Measurements from ENCODE around the gene RETSAT.
"Not testable (repeated sequence)": the region's sequence is repeated elsewhere in the genome, so short reads cannot be mapped to it uniquely, and the experiment has no call there.

Gene RETSAT

DNA sequence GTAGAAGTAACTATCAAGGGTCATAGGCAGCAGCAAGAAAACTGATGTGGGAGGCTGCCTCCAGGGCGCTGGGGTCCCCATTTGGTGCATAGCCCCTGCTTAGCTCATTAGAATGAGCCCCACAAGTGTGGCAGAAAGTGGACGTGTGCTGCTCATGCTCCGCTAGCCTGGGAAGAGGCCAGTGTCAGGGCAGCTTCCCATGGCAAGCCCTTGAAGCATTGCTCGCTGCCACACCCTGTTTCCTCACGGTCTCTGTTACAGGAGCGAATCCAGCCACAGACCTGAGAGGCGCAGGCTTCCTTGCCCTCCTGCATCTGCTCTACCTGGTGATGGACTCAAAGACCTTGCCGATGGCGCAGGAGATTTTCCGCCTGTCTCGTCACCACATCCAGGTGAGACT, 22.8 kb upstream of the RETSAT start:
- Histone ChIP-seq H3K4me3 (ENCODE audit: low read depth in 1 of 2, low read length in 2 of 2) (no peak overlapping the region), H3K4me1 (ENCODE audit: control insufficient read depth in 1 of 2, insufficient read depth in 2 of 2, low read length in 2 of 2) (no peaks in the 10 kb centered on the region), H3K9me3 (ENCODE audit: control insufficient read depth in 1 of 2, low read length in 2 of 2) (no peaks in the 10 kb centered on the region), H3K36me3 (ENCODE audit: control insufficient read depth in 1 of 2, insufficient read depth in 2 of 2, low read length in 2 of 2) (peaks cover 0 to 36% of the 10 kb centered on the region in 2 donors), H3K27me3 (ENCODE audit: low read depth, low read length) (no peaks in the 10 kb centered on the region), H3K27ac (ENCODE audit: low read length) (no peak overlapping the region)

DNA sequence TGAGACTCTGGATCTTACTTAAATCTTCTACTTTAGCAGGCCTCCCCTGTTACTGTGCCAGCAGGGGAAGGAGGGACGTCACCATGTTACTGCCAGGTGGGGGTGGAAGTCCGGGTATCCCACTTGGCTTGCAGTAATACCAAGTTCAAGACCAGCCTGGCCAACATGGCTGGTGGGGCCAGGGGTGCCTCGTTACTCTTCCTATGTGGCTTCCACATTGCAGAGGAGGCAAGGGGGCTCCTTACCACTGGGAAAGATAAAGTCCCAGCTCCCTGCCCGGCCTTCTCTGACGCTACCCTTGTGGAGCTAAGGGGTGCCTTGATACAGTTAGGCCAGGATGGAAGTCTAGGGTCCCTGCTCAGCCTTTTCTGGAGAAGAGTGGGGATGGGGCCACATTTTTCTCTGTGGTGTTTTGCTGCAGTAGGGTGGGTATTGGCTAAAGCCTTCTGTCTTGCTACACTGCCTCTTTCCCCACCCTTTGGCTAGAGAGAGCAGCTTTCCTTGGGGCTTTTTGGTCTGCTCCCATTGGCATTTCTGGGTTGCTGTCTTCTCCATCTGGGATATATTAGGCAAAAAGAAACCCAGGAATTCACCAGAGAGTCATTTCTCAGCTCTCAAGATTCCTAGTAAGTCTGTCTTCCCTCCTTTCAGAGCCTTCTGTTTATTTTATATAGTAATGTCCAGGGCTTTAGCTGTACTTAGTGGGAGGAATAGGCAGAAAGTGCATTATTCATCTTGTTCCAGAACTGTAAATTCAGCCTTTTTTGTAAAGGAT, 22.1 kb upstream of the RETSAT start:
- Histone ChIP-seq H3K9me3 (ENCODE audit: control insufficient read depth in 1 of 2, low read length in 2 of 2) (no peaks in the 10 kb centered on the region), H3K4me3 (ENCODE audit: low read depth in 1 of 2, low read length in 2 of 2) (no peak overlapping the region), H3K27ac (ENCODE audit: low read length) (no peak overlapping the region), H3K4me1 (ENCODE audit: control insufficient read depth in 1 of 2, insufficient read depth in 2 of 2, low read length in 2 of 2) (no peaks in the 10 kb centered on the region), H3K36me3 (ENCODE audit: control insufficient read depth in 1 of 2, insufficient read depth in 2 of 2, low read length in 2 of 2) (peaks cover 0 to 38% of the 10 kb centered on the region in 2 donors), H3K27me3 (ENCODE audit: low read depth, low read length) (no peaks in the 10 kb centered on the region)

DNA sequence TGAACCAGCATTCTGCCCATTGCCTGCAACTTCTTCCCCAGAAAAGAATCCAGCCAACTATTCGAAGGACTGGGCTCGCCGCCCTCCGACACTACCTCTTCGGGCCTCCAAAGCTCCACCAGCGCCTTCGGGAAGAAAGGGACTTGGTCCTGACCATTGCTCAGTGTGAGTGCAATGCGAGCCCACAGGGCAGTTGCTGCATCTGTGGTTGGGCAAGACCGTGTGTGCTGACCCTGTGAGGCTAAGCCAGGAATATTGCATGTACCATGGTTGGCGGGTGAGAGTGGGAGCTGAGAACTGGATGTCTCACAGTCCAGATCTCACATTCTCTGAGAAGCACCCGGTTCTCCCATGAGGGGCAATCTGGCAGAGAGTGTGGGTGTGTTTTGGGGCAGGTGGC, 16.7 kb upstream of the RETSAT start:
- Histone ChIP-seq H3K9me3 (ENCODE audit: control insufficient read depth in 1 of 2, low read length in 2 of 2) (no peaks in the 10 kb centered on the region), H3K27me3 (ENCODE audit: low read depth, low read length) (no peaks in the 10 kb centered on the region), H3K4me3 (ENCODE audit: low read depth in 1 of 2, low read length in 2 of 2) (no peak overlapping the region), H3K4me1 (ENCODE audit: control insufficient read depth in 1 of 2, insufficient read depth in 2 of 2, low read length in 2 of 2) (no peaks in the 10 kb centered on the region), H3K27ac (ENCODE audit: low read length) (no peak overlapping the region), H3K36me3 (ENCODE audit: control insufficient read depth in 1 of 2, insufficient read depth in 2 of 2, low read length in 2 of 2) (peaks cover 22 to 35% of the 10 kb centered on the region in 2 donors)

DNA sequence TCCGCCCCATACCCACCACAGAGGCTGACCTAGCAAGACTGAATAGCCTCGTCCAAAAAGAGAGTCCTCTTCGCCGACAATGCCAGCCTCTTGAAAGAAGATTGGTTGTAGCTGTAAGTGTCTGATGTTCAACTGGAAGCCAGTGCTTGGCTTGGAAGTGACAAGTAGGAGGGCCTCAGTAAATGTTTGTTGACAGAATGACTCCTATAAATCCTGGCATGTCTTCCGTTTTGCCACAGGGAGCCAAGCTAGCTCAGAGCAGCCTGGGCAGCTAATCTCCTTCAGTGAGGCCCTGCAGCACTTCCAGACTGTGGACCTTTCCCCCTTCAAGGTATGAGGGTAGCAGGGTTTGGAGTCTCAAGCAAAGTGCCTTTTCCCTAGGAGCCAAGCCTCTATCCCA, 15.2 kb upstream of the RETSAT start:
- H3K4me1 ChIP-seq (ENCODE audit: control insufficient read depth in 1 of 2, insufficient read depth in 2 of 2, low read length in 2 of 2) = no peaks in the 10 kb centered on the region
- H3K27ac ChIP-seq (ENCODE audit: low read length) = no peak overlapping the region

DNA sequence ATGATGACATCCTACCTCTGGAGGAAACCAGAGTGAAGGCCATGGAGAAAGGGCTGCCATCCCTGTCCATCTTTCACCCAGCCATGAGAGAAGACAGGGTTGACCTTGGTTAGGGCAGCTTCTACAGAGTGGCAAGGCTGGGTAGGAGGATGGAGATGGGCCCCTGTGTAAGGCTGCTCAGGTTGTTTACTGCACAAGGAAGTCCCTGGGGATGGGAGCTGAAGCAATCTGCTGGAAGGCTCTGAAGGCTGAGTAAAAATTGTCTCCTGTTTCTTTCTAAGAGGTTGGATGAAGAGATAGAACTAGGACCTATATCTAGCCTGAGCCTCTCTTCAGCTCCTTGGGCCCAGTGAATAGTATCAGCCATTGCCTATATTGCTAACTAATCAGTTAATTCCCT, 14.6 kb upstream of the RETSAT start:
- no peak overlapping the region for H3K27ac ChIP-seq (ENCODE audit: low read length)
- no peaks in the 10 kb centered on the region for H3K4me1 ChIP-seq (ENCODE audit: control insufficient read depth in 1 of 2, insufficient read depth in 2 of 2, low read length in 2 of 2)
- H3K9me3 ChIP-seq (ENCODE audit: control insufficient read depth in 1 of 2, low read length in 2 of 2) = no peaks in the 10 kb centered on the region
- H3K4me3 ChIP-seq (ENCODE audit: low read depth in 1 of 2, low read length in 2 of 2) = no peak overlapping the region
- H3K36me3 ChIP-seq (ENCODE audit: control insufficient read depth in 1 of 2, insufficient read depth in 2 of 2, low read length in 2 of 2) = peaks cover 22 to 35% of the 10 kb centered on the region in 2 donors
- H3K27me3 ChIP-seq (ENCODE audit: low read depth, low read length) = no peaks in the 10 kb centered on the region

More for the DNA sequence above, 15.2 kb upstream of the RETSAT start:
- Histone ChIP-seq H3K27me3 (ENCODE audit: low read depth, low read length) (no peaks in the 10 kb centered on the region), H3K36me3 (ENCODE audit: control insufficient read depth in 1 of 2, insufficient read depth in 2 of 2, low read length in 2 of 2) (peaks cover 22 to 35% of the 10 kb centered on the region in 2 donors), H3K9me3 (ENCODE audit: control insufficient read depth in 1 of 2, low read length in 2 of 2) (no peaks in the 10 kb centered on the region), H3K4me3 (ENCODE audit: low read depth in 1 of 2, low read length in 2 of 2) (no peak overlapping the region)

DNA sequence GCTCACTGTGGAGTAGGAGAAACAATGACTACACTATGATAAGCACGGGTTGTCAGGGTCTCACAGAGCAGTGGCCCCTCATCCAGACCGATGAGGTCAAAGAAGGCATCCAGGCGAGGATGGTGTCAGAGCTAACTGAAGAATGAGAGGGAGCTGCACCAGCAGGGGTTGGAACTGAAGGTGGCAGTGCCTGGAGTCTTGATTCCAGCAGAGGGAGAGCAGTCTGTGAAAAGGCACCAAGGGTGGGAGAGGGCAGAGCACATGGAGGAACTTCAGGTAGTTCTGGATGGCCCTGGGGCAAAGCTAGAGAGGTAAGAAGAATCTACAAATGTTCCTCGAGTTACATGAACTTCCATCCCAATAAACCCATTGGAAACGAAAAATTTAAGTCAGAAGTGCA, 12.9 kb upstream of the RETSAT start:
- no peaks in the 10 kb centered on the region for H3K4me1 ChIP-seq (ENCODE audit: control insufficient read depth in 1 of 2, insufficient read depth in 2 of 2, low read length in 2 of 2)
- H3K9me3 ChIP-seq (ENCODE audit: control insufficient read depth in 1 of 2, low read length in 2 of 2) = no peaks in the 10 kb centered on the region
- H3K36me3 ChIP-seq (ENCODE audit: control insufficient read depth in 1 of 2, insufficient read depth in 2 of 2, low read length in 2 of 2) = peaks cover 27 to 43% of the 10 kb centered on the region in 2 donors
- H3K4me3 ChIP-seq (ENCODE audit: low read depth in 1 of 2, low read length in 2 of 2) = no peak overlapping the region
- no peak overlapping the region for H3K27ac ChIP-seq (ENCODE audit: low read length)
- no peaks in the 10 kb centered on the region for H3K27me3 ChIP-seq (ENCODE audit: low read depth, low read length)

DNA sequence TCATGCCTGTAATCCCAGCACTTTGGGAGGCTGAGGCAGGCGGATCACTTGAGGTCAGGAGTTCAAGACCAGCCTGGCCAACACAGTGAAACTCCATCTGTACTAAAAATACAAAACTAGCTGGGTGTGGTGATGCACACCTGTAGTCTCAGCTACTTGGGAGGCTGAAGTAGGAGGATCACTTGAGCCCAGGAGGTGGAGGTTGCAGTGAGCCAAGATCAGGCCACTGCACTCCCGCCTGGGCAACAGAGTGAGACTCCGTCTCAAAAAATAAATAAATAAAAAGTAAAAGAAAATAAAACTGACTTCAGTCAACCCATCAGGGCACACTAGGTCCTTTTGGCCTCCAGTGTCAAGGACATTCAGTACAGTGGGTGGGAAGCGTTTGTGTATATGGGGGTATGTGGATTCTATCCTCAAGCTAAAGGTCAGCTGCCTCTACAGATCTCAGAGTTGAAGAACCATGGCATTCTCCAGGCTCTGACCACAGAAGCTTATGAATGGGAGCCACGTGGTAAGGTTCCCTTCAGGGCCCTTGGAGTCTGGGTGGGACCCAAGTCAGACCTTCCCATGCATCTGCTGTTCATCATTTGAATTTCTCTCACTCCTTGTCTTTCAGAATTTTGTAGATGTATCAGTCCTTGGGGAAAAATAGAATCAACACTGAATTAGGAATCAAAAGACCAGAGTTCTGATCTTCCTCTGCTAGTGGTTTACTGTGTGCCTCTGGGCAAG, 8.5 kb upstream of the RETSAT start:
- not testable (repeated sequence) for H3K27me3 ChIP-seq (ENCODE audit: low read depth, low read length); H3K4me1 ChIP-seq (ENCODE audit: control insufficient read depth in 1 of 2, insufficient read depth in 2 of 2, low read length in 2 of 2); H3K4me3 ChIP-seq (ENCODE audit: low read depth in 1 of 2, low read length in 2 of 2); H3K9me3 ChIP-seq (ENCODE audit: control insufficient read depth in 1 of 2, low read length in 2 of 2); H3K27ac ChIP-seq (ENCODE audit: low read length)
- peaks cover 24 to 46% of the 10 kb centered on the region in 2 donors for H3K36me3 ChIP-seq (ENCODE audit: control insufficient read depth in 1 of 2, insufficient read depth in 2 of 2, low read length in 2 of 2)

DNA sequence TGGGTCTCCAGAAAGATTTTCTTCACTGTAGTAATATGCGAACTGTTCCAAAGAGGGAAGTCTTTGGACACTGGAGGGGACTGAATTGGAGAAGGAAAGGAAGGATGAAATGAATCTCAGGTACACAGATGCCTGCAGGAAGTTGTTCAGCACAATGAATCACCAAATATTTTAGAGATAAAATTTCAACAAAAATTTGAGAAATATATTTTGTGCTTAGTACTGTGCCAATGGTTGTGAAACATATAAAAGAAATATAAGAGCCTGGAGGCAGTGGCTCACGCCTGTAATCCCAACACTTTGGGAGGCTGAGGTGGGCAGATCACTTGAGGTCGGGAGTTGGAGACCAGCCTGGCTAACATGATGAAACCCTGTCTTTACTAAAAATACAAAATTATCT, 3.4 kb upstream of the RETSAT start:
- no peak overlapping the region for H3K4me3 ChIP-seq (ENCODE audit: low read depth in 1 of 2, low read length in 2 of 2)
- H3K9me3 ChIP-seq (ENCODE audit: control insufficient read depth in 1 of 2, low read length in 2 of 2) = no peaks in the 10 kb centered on the region
- peaks cover 5 to 24% of the 10 kb centered on the region in 2 donors for H3K4me1 ChIP-seq (ENCODE audit: control insufficient read depth in 1 of 2, insufficient read depth in 2 of 2, low read length in 2 of 2)
- peaks cover 10 to 31% of the 10 kb centered on the region in 2 donors for H3K36me3 ChIP-seq (ENCODE audit: control insufficient read depth in 1 of 2, insufficient read depth in 2 of 2, low read length in 2 of 2)
- no peaks in the 10 kb centered on the region for H3K27me3 ChIP-seq (ENCODE audit: low read depth, low read length)
- no peak overlapping the region for H3K27ac ChIP-seq (ENCODE audit: low read length)

DNA sequence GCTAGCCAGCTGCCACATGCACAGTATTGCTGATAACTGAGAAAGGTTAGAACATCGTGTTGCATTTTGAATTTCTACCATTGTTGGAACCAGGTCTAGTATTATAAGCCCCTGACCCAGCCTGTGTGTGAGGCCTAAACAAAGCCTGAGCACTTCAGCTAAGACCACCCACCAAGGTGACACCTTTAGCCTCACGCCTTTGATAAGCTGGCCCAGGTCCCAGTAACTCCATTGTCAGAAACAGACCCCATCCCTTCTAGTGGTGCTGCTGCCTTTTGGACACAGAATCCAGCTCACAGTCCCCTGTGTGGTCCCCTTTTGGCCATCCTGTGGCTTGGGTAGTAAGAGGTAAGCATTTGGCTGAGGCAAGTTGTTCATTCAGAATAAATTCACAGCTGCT, 1.9 kb upstream of the RETSAT start:
- Histone ChIP-seq H3K27ac (ENCODE audit: low read length) (no peak overlapping the region), H3K4me1 (ENCODE audit: control insufficient read depth in 1 of 2, insufficient read depth in 2 of 2, low read length in 2 of 2) (peaks cover 5 to 27% of the 10 kb centered on the region in 2 donors), H3K4me3 (ENCODE audit: low read depth in 1 of 2, low read length in 2 of 2) (no peak overlapping the region), H3K9me3 (ENCODE audit: control insufficient read depth in 1 of 2, low read length in 2 of 2) (no peaks in the 10 kb centered on the region), H3K36me3 (ENCODE audit: control insufficient read depth in 1 of 2, insufficient read depth in 2 of 2, low read length in 2 of 2) (peaks cover 6 to 21% of the 10 kb centered on the region in 2 donors), H3K27me3 (ENCODE audit: low read depth, low read length) (no peaks in the 10 kb centered on the region)

DNA sequence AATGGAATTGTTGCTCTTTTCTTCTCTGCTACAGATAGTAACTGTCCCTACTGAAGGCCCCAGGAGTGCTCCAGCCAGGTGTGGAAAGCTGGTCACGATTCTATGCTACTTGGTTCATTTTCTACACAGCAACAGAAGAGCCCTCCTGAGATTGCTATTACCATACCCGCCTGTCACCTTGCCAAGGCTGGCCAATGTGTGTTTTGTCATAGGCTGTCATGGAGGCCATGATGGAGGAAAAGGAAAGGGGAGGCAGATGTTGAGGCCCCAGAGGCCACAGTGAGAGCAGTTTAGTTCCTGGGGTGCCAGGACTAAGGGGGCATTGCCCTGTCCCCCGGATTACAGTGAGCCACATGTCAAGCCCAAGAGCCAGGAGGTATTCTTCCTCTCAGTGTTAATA, 1.2 kb upstream of the RETSAT start:
- Histone ChIP-seq H3K4me3 (ENCODE audit: low read depth in 1 of 2, low read length in 2 of 2) (peak overlapping the region; percentile 97 to 99), H3K27ac (ENCODE audit: low read length) (peak overlapping the region; percentile 98), H3K4me1 (ENCODE audit: control insufficient read depth in 1 of 2, insufficient read depth in 2 of 2, low read length in 2 of 2) (peaks cover 5 to 27% of the 10 kb centered on the region in 2 donors), H3K27me3 (ENCODE audit: low read depth, low read length) (no peaks in the 10 kb centered on the region), H3K36me3 (ENCODE audit: control insufficient read depth in 1 of 2, insufficient read depth in 2 of 2, low read length in 2 of 2) (peaks cover 10 to 27% of the 10 kb centered on the region in 2 donors), H3K9me3 (ENCODE audit: control insufficient read depth in 1 of 2, low read length in 2 of 2) (no peaks in the 10 kb centered on the region)

DNA sequence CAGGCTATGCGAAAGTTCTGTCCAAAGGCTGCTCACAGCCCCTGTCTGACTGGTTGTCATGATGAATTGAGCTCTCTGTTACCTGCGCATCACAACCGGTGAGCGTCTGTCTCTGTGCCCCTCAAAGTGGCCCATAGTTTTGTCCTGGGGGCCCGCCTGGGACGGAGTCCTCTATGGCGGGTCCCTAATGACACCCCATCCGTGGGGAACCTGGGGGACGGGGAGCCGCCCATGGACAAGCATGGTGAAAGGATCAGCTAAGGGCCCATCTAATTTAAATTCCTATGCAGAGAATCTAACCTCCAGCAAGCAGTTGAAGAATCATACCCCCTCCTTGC, 714 bp upstream of the RETSAT start:
- Histone ChIP-seq H3K27ac (ENCODE audit: low read length) (peak overlapping the region; percentile 98), H3K4me1 (ENCODE audit: control insufficient read depth in 1 of 2, insufficient read depth in 2 of 2, low read length in 2 of 2) (peaks cover 5 to 27% of the 10 kb centered on the region in 2 donors), H3K36me3 (ENCODE audit: control insufficient read depth in 1 of 2, insufficient read depth in 2 of 2, low read length in 2 of 2) (peaks cover 15 to 29% of the 10 kb centered on the region in 2 donors), H3K27me3 (ENCODE audit: low read depth, low read length) (no peaks in the 10 kb centered on the region), H3K9me3 (ENCODE audit: control insufficient read depth in 1 of 2, low read length in 2 of 2) (no peaks in the 10 kb centered on the region), H3K4me3 (ENCODE audit: low read depth in 1 of 2, low read length in 2 of 2) (peak overlapping the region; percentile 97 to 99)
